Measurements from ENCODE around the gene KLHL29.

DNA sequence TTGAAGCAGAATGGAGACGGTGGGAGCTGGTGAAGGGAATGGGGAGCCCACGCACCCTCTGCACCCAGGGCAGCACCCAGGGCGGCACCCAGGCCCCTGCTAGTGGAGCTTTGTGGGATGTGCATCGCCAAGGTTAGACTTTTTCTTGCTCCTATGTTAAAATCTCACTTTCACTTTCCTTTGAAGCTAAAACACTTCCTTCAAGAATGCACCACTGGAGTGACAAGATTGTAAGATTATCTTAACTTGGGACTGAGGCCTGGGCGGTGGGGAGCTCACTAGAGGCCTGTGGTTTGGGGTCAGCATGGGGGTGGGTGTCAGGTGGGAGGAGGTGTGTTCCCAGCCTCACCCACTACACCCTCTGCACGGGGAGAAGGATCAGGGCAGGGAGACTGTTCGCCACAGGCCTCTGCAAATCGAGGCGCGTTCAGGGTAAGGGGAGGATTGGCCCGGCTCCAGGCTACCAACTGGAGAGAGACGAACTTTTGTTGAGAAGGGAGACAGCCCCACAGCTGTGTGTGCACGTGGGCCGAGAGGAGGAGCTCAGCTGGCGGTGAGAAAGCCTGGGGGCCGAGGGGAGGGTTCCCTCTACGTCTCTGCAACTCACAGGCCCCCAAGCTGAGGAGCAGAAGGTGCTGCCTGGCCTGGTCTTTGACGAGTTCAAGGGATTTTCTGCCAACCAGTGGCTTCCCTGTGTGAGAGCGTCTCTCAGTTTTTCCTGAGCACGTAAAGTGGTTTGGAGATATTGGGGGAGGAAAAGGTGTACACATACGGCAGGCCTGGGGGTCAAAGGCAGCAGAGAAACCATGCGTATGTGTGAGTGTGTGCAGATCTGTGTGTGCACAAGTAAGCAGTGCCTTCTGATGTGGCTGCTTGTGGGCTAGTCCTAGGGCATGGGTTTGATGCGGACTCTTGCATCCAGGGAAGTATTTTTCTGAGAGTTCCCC, 147.7 kb downstream of the KLHL29 start:
- TF ChIP-seq CTCF (IDR thresholded peaks at IDR 0.05; ENCODE audit: insufficient read depth, low read depth, low read length) (no peak), EZH2 (IDR thresholded peaks at IDR 0.05; ENCODE audit: insufficient read depth, low read length) (no peak)
